ENCODE data around the gene EVI2A.
A peak's percentile ranks its signal among the peaks of the same experiment; 100 is the strongest.
"Not testable (repeated sequence)": the region's sequence is repeated elsewhere in the genome, so short reads cannot be mapped to it uniquely, and the experiment has no call there.

EVI2A gene

GRCh38 chr17:31311526-31311925, 9.9 kb downstream of the EVI2A start:
- DNase-seq = no peak

- DNase-seq = no peak
Measured at GRCh38 chr17:31310886-31311285, 10.5 kb downstream of the EVI2A start.

- DNase-seq = no peak
Measured at GRCh38 chr17:31310260-31310659, 11.2 kb downstream of the EVI2A start.

- no peak for DNase-seq
Measured at GRCh38 chr17:31309556-31309955, 11.9 kb downstream of the EVI2A start.

DNA sequence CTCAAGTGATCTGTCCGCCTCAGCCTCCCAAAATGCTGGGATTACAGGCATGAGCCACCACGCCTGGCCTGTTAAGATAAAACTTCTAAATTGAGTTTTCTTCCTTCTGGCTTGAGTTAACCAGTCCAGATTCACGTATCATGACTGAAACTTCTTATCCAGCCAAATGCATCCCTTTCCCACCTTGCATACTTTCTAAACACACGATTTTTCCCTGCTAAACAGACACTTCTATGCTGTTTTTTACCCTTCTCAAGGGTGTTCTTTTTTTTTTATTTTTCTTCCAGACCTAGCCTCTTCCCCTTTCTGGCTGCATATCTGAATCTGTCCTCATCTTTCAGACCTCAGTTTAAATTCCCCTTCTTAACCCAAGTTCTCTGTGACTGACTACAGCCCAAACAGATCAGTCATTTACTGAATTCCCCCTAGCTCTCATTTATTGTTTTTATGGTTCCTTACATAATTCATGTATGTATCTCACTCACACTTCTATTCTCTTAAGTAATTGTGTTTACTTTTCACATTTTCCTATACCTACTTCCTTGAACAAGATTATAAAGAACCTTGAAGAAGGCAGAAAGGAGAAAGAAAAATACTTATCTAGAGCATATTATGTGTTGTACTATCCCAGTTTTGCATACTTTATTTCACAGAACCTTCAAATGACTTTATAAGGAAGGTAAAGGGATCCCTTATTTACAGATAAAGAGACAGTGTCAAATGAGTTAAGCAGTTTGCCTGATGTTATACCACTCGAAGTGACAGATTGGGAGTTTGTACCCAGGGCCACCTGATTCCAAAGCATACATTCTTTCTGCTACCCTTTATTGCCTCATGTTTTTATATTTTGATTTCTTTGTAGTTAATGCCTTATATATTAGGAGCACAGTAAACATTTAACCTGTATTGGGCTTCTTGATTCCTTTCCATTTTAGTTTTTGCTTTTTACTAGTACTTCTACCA, 12.8 kb downstream of the EVI2A start:
- no peak for DNase-seq

DNA sequence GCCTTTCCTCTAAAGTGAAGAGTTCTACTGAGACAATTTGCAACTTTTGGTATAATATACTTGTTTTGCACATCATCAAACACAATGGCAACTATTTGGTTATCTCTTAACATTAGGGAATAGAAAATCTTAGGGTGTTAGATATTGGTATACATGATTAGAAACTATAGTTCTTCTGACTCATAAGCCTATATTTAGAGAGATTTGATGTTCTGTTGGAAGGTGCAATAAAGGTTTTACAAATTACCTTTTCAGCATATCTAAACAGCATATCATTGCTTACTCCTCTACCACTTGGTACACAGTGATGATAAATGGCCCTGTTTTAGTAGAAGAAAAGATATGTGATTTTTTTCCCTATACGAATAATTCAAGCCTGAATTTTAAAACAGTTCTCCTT, 13.8 kb downstream of the EVI2A start:
- no peak for DNase-seq

GRCh38 chr17:31299624-31300023, 21.8 kb downstream of the EVI2A start:
- DNase-seq = no peak

DNA sequence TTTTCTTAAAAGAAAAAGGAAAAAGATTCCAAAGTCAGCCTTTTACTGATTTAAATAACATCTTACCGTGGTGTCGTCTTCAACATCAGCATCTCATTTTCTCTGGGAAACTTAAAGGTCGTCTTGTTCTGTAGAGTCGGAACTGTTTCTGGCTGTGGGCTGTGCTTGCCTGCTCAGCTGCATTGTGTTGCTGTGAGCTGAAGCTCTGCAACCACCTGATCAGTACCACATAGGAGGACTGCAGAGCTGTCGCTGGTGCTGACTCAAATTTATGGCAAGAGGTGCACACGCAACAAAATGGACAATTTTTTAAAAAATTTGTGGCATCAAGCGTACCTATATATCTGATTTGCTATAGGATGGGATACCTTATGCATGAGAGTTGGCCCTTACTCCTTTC, 24.3 kb downstream of the EVI2A start, which contains the start of gene OMG:
Gene OMG (minus strand): TSS at position 150 of the 400 bp plus-strand sequence. CDS start 908 bp downstream, outside the sequence.
- no peak for DNase-seq

- no peak for DNase-seq
Measured at GRCh38 chr17:31296142-31296541, 25.3 kb downstream of the EVI2A start.

DNA sequence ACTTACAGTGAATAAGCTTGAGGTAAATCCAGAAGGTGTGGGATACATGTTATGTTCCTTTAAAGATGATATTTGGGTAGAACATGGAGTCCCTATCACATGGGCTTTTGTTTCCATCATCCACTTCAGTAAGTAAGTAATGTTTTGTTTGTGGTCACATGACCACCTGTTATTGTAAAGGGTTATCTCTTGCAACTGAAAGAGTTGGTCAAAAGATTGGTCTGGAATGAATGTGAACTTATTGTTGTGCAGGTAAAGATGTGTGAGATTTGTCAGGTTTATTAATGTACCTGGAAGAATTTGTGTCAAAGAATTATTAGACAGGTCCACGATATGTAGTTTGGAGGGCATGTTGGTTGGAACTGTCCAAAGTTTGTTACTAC, 25.9 kb downstream of the EVI2A start:
- DNase-seq = no peak

DNA sequence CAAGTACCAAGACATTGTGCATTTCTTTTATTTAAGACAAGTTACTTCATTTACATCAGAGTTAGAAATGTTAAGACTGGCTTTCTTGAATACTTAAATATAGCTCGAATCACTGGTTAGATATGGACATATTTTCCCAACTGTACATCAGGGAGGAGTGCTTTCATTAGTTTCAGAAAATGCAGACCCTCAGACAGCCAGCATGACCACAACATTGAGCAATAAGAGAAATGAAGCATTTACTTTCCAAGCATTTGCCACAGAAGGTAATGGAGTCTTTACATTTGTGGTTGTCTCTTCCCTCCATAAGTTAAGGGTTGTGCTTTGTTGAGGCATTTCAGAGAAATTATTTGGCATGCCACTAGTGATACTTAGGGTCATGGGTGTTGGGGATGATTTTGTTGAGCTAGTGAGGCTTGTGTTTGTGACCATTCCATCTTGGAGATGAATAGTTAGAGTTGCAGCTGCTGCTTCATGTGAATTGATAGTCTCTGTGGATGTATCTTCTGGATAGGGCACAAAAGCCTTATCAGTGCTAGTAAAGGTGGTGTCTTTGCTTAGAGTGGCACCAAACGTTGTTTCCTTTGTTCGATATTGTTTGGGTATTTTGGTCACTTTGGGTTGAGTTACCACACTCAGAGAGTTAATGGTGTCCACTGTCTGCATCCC, 26.5 kb downstream of the EVI2A start:
- DNase-seq = no peak

- DNase-seq = no peak
Measured at GRCh38 chr17:31294231-31294630, 27.2 kb downstream of the EVI2A start.

DNA sequence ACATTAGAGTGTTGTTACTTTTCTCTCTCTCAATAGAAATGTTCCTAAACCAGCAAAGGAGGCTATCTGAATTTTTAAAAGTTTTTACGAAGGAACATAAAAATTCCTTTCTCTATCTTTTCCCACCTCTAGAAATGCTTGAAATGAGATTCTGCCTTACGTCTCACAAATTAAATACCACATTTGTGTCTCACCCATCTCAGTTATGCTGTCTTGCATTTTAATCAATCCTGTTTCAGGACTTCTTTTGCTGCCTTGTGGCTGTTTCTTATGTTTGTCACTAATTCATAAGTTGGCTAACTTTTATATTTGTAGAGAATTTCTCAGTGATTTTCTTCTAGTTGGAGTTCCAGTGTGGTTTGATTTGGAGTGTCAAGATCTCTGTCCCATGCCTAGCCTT, 27.8 kb downstream of the EVI2A start:
- DNase-seq = no peak

DNA sequence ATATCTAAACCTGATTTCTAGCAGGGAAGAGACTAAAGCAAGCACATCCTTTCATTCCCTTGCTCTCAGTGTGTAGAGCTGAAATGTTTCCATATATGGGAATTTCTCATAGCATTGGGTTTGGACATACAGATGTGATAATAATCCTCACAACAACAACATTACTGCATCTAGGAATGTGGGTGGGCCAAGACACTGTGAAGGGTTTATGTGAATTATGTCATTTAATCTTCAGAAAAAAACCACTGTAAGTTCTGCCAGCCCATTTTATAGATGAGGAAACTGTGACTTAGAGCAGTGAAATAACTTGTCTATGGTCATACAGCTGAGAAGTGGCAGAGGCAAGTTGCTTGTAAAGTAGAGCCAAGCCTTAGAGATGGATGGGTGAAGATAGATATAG, 29.6 kb downstream of the EVI2A start:
- DNase-seq = no peak

DNA sequence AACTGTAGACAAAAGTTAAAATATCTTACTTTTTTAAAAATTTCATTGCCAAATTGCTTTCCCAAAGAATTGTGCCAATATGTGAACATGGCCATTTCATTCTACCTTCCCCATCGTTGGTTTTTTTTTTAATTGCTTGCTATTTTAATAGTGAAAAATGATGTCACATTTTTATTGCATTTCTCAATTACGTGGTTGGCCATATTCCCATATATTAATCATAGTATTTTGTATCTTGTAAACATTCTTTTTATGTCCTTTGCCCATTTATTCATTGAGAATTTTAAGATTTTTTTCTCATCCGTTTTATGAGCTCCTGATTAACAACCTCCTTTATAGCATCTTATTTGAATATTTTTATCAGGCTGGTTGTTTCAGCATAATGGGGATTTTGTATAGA, 31.6 kb downstream of the EVI2A start:
- DNase-seq = no peak

DNA sequence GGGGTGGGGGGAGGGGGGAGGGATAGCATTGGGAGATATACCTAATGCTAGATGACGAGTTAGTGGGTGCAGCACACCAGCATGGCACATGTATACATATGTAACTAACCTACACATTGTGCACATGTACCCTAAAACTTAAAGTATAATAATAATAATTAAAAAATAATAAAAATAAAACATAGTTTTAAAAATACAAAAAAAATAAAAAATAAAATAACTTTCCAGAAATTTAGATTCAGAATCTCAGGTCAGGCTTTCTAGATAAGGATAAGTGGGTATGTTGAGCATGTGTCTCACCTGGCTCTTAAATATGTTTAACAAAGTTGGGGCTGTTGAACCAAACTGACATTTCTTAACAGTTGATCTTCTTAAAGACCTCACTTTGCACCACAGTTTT, 33.5 kb downstream of the EVI2A start:
- DNase-seq = not testable (repeated sequence)

- DNase-seq = no peak
Measured at GRCh38 chr17:31286587-31286986, 34.8 kb downstream of the EVI2A start.

DNA sequence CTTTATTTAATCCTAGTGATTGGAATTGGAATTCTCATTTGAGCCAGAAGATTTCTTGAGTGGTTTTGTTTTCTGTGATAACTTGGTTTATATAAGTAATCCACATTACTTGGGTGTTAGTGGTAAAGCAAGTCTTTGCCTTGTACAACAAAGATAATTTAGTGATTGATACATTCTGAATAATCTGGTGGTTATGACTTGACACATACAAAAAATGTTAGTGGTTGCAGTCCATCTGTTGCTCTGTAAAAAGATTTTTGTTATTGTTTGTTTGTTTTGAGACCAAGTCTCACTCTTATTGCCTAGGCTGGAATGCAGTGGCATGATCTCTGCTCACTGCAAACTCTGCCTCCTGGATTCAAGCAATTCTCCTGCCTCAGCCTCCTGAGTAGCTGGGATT, 37.6 kb downstream of the EVI2A start:
- DNase-seq = no peak

- no peak for DNase-seq
Measured at GRCh38 chr17:31281061-31281460, 40.4 kb downstream of the EVI2A start.

DNA sequence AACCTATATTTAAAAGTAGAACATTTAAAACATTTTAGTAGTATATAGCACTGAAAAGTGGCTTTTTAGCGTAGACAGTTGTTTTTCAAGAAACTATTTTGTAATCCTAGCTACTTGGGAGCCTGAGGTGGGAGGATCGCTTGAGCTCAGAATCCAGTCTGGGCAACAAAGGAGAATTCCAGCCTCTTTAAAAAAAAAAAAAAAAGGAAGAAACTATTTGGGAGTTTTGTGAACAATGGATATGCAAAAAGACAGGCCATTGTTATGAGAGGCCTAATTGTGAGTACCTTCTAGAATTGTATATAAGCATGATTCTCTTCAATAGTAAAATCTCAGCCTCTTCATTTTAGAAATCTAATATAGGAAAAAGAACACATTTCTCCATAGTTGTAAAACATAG, 42.0 kb downstream of the EVI2A start:
- no peak for DNase-seq

DNA sequence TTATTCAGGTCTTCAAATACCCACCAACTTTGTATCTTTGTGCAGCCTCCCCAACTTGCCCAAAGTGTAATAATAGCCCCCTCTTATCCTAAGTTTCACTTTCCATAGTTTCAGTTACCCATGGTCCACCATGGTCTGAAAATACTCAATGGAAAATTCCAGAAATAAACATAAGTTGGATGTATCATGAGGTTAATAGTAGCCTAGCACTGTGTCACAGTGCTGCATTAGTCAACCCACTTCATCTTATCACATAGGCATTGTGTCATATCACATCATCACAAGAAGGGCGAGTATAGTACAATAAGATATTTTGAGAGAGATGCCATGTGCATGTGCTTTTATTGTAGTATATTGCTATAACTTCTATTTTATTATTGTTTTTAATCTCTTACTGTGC, 46.3 kb downstream of the EVI2A start:
- no peak for DNase-seq

DNA sequence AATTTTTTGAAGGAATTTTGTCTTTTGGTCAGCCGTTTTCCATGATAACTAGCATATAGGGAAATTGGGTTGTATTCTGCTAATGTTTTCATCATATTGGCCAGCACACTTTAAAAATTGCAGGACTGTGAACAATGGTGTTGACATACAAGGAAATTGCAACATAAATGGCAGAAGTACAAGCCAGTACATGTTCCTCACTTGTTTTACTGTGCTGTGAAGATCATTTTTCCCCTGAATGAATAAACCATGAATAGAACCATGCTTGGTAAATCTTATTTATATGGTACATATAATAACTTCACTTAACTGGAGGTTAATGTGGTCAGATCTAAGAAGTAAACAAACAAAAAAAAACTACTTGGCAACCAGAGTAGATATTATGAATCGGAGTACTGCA, 47.2 kb downstream of the EVI2A start:
- peak; percentile 21 for DNase-seq

- DNase-seq = no peak
Measured at GRCh38 chr17:31273516-31273915, 47.9 kb downstream of the EVI2A start.

DNA sequence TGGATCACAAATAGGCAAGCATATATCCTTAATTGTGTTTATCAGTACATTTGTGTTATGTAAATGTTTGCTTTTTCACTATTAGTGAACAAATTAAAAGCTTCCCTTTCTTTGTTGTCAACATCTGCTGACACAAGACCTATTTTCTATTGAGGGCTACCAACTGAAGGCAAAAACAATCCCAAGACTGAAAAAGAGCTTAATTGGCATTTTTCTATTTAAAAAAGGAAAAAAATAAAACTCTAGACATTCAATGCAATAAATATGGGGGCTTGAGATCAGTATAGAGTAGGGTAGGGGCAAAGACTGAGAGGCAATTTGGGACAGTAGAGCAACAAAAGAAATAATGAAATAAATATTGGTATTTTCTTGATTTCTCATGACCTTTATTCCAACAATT, 48.6 kb downstream of the EVI2A start:
- DNase-seq = no peak

All from NCI-H1436 treated with DMSO at 0.1 percent for 48 hours (cell line).